GM18873 (cell line): ENCODE results near the gene FAM222A.

Source experiments
- ATAC-seq: cut with Tn5 transposase; IDR thresholded peaks from one replicate; pipeline ENCODE4 v1.9.1; 2021; ENCODE audit warnings: mild to moderate bottlenecking, moderate library complexity, moderate number of reproducible peaks; ENCODE audit not compliant: unreplicated experiment, low FRiP score

The FAM222A gene

GRCh38 chr12:109710747-109711595, 2.7 kb upstream of the FAM222A start:
- no peak for ATAC-seq

GRCh38 chr12:109711596-109712461, 1.8 kb upstream of the FAM222A start:
- no peak for ATAC-seq

- ATAC-seq, result no peak
These were observed 702 bp downstream of the FAM222A start for GRCh38 chr12:109714141-109714912.

- ATAC-seq, result no peak
These were observed 1.3 kb downstream of the FAM222A start for GRCh38 chr12:109714913-109715244.

GRCh38 chr12:109715310-109716091, 1.9 kb downstream of the FAM222A start:
- ATAC-seq, result no peak

- no peak for ATAC-seq
These were observed 2.5 kb downstream of the FAM222A start for GRCh38 chr12:109716092-109716479.

- no peak for ATAC-seq
These were observed 3.1 kb downstream of the FAM222A start for GRCh38 chr12:109716512-109717389.

- ATAC-seq, result no peak
These were observed 4.0 kb downstream of the FAM222A start for GRCh38 chr12:109717390-109718357.

GRCh38 chr12:109718390-109718789, 4.8 kb downstream of the FAM222A start:
- no peak for ATAC-seq

GRCh38 chr12:109719123-109720022, 5.7 kb downstream of the FAM222A start:
- no peak for ATAC-seq

- ATAC-seq, result no peak
These were observed 6.7 kb downstream of the FAM222A start for GRCh38 chr12:109720152-109720856.

- ATAC-seq, result no peak
These were observed 7.2 kb downstream of the FAM222A start for GRCh38 chr12:109720857-109721189.

- no peak for ATAC-seq
These were observed 7.7 kb downstream of the FAM222A start for GRCh38 chr12:109721276-109721675.

GRCh38 chr12:109722022-109722720, 8.5 kb downstream of the FAM222A start:
- ATAC-seq, result no peak

- no peak for ATAC-seq
These were observed 9.1 kb downstream of the FAM222A start for GRCh38 chr12:109722721-109723094.

GRCh38 chr12:109723311-109723881, 9.8 kb downstream of the FAM222A start:
- ATAC-seq, result no peak
